IPS-NIHi11 (cell line): ENCODE data around the gene PLXNA4.

Experiments
- DNase-seq: peaks from one replicate; pipeline ENCODE4 v3.0.0; 2012; ENCODE audit warnings: mixed read lengths, low spot score

PLXNA4 gene

DNA sequence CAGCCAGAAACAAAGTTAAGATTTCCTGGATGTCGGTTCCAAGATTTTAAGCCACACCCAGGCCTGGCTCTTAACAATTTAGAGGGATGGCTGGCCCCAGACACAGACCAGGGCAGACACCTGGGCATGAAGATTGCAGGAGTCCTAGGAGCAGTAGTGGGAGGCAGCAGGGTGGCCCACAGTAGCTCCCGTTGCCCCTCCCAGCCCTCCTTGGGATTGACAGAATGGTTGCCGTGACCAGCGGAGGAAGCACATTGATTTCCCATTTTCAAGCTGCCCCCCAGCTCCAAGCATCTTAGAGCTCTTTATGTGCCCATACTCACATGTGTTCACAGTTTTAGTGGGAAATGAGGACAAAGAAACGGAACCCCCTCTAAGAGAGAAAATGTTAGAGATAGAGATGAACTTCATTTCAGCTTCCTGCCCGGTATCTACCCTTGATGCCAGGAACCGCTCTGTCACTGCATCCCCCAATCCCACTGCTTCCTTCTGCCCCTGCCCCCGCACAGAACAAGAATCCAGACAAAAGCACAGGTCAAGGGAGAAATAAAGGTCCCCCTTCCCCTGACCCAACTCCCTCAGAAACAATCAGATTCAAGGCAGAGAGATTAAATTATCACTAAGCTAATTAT, 101.1 kb downstream of the PLXNA4 start:
- DNase-seq: no peak

GRCh38 chr7:132472463-132473120, 103.7 kb downstream of the PLXNA4 start:
- no peak for DNase-seq

DNA sequence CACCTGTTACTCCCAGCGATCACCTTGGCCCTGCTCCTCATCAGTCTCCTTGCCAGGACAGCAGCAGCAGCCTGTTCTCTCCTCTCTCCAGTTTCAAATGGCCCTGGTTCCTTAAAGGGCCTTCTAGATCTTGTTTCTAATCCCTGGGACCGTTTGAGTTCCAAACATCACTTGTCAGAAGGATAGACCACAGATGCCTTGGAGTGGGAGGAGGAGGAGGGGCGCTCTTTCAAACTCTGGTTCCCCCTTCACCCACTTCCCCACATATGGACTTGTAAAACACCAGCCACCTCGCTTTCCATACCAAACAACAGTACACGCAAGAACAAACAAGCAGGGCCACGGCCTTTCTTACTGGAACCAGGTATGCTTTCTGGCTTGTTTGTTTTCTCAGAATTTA, 104.8 kb downstream of the PLXNA4 start:
- DNase-seq: no peak

DNA sequence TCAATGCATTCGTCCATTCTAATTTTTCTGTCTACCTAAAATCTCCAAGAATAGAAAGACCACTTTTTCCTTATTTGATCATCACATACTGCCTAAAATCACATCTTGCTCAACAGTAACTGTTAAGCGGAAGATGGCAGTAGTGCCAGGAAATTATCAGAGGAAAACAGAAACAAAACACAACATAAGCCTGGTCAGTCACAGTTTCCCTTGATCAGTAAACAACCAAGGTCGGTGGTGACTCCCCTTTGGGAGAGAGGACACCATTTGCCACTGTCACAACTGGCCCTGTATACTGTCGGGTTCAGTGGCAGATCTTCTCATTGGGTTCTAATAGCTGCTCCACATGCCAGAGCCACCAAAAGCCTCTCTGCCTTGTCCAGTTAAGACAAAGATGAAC, 106.6 kb downstream of the PLXNA4 start:
- DNase-seq: no peak

- no peak for DNase-seq
These were observed 107.0 kb downstream of the PLXNA4 start for GRCh38 chr7:132469264-132469663.

- DNase-seq: no peak
These were observed 109.9 kb downstream of the PLXNA4 start for GRCh38 chr7:132466367-132466766.

DNA sequence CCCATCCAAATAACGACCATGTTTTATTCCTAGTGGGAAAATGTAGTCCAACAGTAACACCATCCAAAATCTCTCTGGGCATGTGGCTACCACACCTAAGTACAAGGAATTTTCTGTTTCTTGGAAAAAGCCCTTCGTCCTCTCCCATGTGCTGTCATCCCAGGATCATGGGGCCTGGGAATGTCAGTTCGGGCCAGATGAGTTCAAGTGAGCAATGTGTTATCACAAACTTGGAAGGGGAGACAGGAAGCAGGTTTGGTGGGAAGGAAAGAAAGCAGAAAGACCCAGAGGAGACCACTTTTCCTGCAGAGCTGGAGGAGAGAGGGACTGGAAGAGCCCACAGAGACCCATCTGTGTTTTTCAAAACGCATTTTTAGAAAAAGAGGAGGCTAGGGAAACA, 110.8 kb downstream of the PLXNA4 start:
- no peak for DNase-seq

DNA sequence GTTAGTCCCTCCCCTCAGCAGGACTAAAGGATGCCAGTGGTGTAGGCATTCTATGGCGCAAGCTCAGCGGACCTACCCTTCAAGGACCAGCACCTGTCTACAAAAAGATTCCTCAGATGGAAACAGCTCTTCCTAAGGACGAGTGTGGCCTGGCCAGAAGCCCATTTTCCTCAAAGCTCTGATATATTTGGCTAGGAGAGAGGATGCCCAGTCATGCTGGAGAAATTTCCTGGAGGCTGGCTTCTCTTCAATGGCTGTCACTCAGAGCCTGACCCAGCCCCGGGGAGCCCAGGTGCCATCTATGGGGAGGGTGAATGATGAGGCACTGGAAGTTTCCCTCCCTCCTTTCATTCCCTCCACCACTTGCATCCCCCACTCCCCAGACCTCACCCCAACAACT, 111.5 kb downstream of the PLXNA4 start:
- DNase-seq: no peak

GRCh38 chr7:132463922-132464321, 112.3 kb downstream of the PLXNA4 start:
- DNase-seq: no peak

GRCh38 chr7:132462478-132462877, 113.8 kb downstream of the PLXNA4 start:
- DNase-seq: no peak

DNA sequence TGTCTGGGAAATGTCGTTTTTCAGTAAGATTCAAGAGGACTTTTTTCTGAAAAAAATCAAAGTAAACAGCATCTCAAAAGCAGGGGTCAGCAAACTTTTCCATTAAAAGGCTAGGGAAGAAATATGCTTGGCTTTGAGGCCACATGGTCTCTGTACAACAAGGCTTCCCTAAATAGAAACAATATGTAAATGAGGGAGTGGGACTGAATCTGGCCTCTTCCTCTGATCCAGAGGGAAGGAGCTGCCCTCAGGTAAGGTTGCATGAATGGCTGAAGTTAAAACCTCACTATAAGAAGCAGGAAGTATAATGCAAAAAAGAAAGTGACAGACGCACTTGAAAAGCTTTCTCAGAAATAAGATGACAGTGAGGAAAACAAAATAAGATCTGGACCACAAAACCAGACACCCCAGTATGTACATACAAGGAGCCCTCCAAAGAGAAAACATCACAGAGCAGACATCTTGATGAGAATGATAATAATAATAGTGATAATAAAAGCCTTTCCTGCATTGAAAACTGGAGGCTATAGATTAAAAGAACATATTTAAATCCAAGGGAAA, 115.2 kb downstream of the PLXNA4 start:
- DNase-seq: no peak

DNA sequence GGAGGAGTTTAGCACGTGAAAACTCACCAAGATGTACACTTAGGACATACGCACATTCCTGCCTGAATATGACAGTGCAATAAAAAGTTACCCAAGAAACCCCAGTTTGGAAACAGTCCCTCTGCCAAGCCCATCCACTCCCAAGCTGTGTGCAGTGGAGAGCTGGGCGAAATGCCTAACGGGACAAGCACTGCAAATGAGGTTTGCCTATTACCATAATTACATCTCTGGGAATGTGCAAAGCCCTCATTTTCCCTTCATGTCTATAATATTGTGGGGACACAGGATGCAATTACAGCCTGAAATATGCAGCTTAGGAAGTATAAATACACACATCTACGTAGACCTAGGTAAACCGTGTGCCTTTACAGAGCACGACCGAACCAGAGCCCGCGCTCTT, 117.5 kb downstream of the PLXNA4 start:
- no peak for DNase-seq

DNA sequence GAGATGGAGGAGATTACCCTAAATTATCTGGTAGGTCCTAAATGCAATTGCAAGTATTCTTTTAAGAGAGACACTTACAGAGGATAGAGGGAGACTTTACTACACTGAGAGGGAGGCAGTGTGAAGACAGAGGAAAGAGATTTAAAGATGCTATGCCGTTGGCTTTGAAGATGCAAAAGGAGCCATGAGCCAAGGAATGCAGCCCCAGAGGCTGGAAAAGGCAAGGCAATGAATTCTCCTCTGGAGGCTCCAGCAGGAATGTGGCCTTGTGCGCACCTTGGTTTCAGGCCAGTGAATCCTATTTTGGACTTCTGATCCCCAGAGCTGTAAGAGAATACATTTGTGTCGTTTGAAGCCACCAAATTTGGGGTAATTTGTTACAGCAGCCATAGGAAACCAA, 118.6 kb downstream of the PLXNA4 start:
- DNase-seq: no peak

GRCh38 chr7:132456418-132456817, 119.9 kb downstream of the PLXNA4 start:
- peak; percentile 39 for DNase-seq

GRCh38 chr7:132455378-132455777, 120.9 kb downstream of the PLXNA4 start:
- no peak for DNase-seq

DNA sequence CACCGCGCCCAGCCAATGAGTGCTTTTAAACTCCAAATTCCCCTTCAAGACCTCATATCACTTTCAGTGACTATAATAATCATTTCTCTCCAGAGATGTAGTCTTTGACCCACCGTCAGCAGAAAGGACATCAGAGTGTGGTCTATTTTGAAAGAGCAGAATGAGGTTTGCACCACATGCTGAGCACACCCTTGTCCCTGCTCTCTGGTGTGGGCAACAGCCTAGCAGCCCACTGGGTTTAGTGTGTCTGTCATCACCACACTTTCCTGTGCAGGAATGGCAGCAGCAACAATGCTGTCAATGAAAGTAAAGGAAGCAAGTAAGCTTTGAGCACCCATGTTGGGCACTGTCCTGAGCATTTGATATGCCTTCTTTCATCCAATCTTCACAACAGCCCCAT, 122.4 kb downstream of the PLXNA4 start:
- no peak for DNase-seq

GRCh38 chr7:132451161-132451560, 125.1 kb downstream of the PLXNA4 start:
- no peak for DNase-seq

DNA sequence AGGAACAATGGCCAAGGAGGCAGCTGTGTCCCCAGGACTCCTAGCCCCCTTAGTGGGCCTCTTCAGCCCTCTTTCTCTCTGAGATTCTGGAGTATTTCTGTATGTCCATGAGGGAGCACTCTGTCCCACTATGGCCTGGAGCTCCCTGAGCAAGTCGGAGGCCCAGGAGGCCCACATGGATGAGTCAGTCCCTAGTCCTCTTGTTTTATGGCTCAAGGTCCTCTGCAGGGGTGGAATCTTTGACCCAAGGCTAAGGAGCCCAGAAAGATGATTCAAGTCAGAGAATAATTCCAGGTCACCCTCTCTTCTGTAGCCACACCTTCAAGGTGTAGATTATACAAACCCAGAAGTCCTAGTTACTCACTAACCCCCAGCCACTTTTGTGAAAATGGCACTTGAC, 125.6 kb downstream of the PLXNA4 start:
- DNase-seq: no peak

DNA sequence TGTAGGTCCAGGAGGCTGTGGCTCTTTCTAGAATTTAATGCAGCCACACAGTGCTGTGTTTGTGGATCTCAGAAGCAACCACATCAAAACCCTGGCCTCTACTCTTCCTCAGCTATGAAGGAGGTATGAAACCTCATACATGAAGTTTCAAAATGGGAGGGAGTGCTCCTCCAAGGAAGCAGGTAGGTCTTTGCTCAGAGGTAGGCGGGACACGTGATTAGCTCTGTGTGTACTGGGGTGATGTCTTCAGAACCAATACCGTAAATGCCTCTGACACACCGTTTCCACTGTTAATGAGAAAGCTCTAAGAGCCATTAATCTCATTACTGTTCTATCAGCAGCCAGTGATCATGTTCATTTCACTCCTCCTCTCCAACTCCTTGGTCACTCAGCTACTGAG, 126.1 kb downstream of the PLXNA4 start:
- no peak for DNase-seq

GRCh38 chr7:132446666-132447278, 129.5 kb downstream of the PLXNA4 start:
- no peak for DNase-seq

- no peak for DNase-seq
These were observed 130.0 kb downstream of the PLXNA4 start for GRCh38 chr7:132446260-132446659.

- no peak for DNase-seq
These were observed 132.3 kb downstream of the PLXNA4 start for GRCh38 chr7:132443761-132444520.

GRCh38 chr7:132441935-132442334, 134.3 kb downstream of the PLXNA4 start:
- DNase-seq: no peak
